IMR-90 (cell line): ENCODE results near the gene LIN7B. TPM values are rescaled to one million over a fixed set of nuclear protein-coding genes. Genes with fewer than 3 reads are reported as not detected.

Experiments
- ATAC-seq: fragments of 200-7000 bp; cut with Tn5 transposase; 2 replicates; pipeline ENCODE4 v1.9.1; 2020; ENCODE audit warnings: low read depth, mild to moderate bottlenecking, moderate library complexity
- BruUV-seq: library from RNA; stranded (reverse); fragments of 400-500 nt; replicated peaks from 2 replicates; lab custom pipeline; 2021; lab: Mats Ljungman, UMichigan
- CTCF ChIA-PET: fragments of 300-600 bp; formaldehyde crosslinking; extraction: SDS; loops from one replicate; lab custom pipeline; 2021; ENCODE audit warnings: antibody characterized with exemption; lab: Yijun Ruan, JAX
- POLR2A ChIA-PET: fragments of 300-600 bp; sonication (Branson Sonifier 250); formaldehyde crosslinking; loops from one replicate; lab custom pipeline; 2022; ENCODE audit warnings: antibody characterized with exemption; ENCODE audit not compliant: unreplicated experiment; lab: Charles Lee
- DNase-seq: peaks from one replicate; pipeline ENCODE4 v3.0.0; 2013
- H2AFZ ChIP-seq: replicated peaks from 2 replicates; pipeline ENCODE3; 2013; ENCODE audit warnings: low read length, mild to moderate bottlenecking; ENCODE audit not compliant: poor library complexity
- H2AK5ac ChIP-seq: 2 replicates; pipeline ENCODE4 v1.6.1; 2013; ENCODE audit warnings: low read depth, low read length, inconsistent platforms
- H2AK9ac ChIP-seq: replicated peaks from 2 replicates; pipeline ENCODE3; 2013; ENCODE audit warnings: mild to moderate bottlenecking, low read depth, low read length, moderate library complexity; ENCODE audit not compliant: poor library complexity
- H2BK120ac ChIP-seq: 2 replicates; pipeline ENCODE4 v1.6.1; 2013; ENCODE audit warnings: low read depth, low read length, inconsistent platforms
- H2BK15ac ChIP-seq: 3 replicates; pipeline ENCODE4 v1.6.1; 2013; ENCODE audit warnings: low read depth, low read length, inconsistent platforms
- H2BK20ac ChIP-seq: 2 replicates; pipeline ENCODE4 v1.6.1; 2013; ENCODE audit warnings: low read depth, mild to moderate bottlenecking, inconsistent platforms, low read length, moderate library complexity
- H2BK5ac ChIP-seq: 2 replicates; pipeline ENCODE4 v1.6.1; 2013; ENCODE audit warnings: mild to moderate bottlenecking, low read depth, low read length, inconsistent platforms; ENCODE audit not compliant: poor library complexity, severe bottlenecking
- H3K14ac ChIP-seq: replicated peaks from 2 replicates; pipeline ENCODE4 v1.6.1; 2013; ENCODE audit warnings: low read depth, low read length, inconsistent platforms
- H3K18ac ChIP-seq: 2 replicates; pipeline ENCODE4 v1.6.1; 2013; ENCODE audit warnings: low read depth, low read length, control low read depth
- H3K23ac ChIP-seq: 2 replicates; pipeline ENCODE4 v1.6.1; 2013; ENCODE audit warnings: low read depth, low read length, inconsistent platforms
- H3K27ac ChIP-seq: 2 replicates; pipeline ENCODE4 v1.5.1; 2013; ENCODE audit warnings: mild to moderate bottlenecking, control low read depth, low read length; ENCODE audit not compliant: insufficient read depth
- H3K27me3 ChIP-seq: 2 replicates; pipeline ENCODE4 v1.6.1; 2013; ENCODE audit warnings: low read length; ENCODE audit not compliant: control insufficient read depth, insufficient read depth
- H3K36me3 ChIP-seq: 2 replicates; pipeline ENCODE4 v1.6.1; 2013; ENCODE audit warnings: low read length, mixed read lengths; ENCODE audit not compliant: control insufficient read depth, insufficient read depth
- H3K4ac ChIP-seq: 2 replicates; pipeline ENCODE4 v1.6.1; 2013; ENCODE audit warnings: low read depth, low read length, inconsistent platforms
- H3K4me1 ChIP-seq: 2 replicates; pipeline ENCODE4 v1.6.1; 2013; ENCODE audit warnings: low read length, mixed read lengths; ENCODE audit not compliant: control insufficient read depth, insufficient read depth
- H3K4me2 ChIP-seq: 2 replicates; pipeline ENCODE4 v1.6.1; 2013; ENCODE audit warnings: low read depth, mild to moderate bottlenecking, control low read depth, low read length, moderate library complexity
- H3K4me3 ChIP-seq: 2 replicates; pipeline ENCODE4 v1.5.1; 2013; ENCODE audit warnings: low read depth, mild to moderate bottlenecking, control low read depth, low read length, moderate library complexity; ENCODE audit not compliant: insufficient read depth
- H3K56ac ChIP-seq: 2 replicates; pipeline ENCODE4 v1.6.1; 2013; ENCODE audit warnings: low read length, inconsistent platforms; ENCODE audit not compliant: insufficient read depth; ENCODE audit errors: extremely low read depth
- H3K79me1 ChIP-seq, 2 experiments: 2 replicates each; pipeline ENCODE4 v1.6.1; 2013; ENCODE audit warnings: low read length in 2 of 2, inconsistent platforms in 1 of 2, low read depth in 1 of 2
- H3K9ac ChIP-seq: 2 replicates; pipeline ENCODE4 v1.6.1; 2013; ENCODE audit warnings: low read depth, low read length, control low read depth
- H3K9me1 ChIP-seq: 2 replicates; pipeline ENCODE4 v1.6.1; 2013; ENCODE audit warnings: low read length, inconsistent platforms; ENCODE audit not compliant: insufficient read depth
- H3K9me3 ChIP-seq: 2 replicates; pipeline ENCODE4 v1.6.1; 2013; ENCODE audit warnings: low read length; ENCODE audit not compliant: control insufficient read depth, insufficient read depth
- H4K20me1 ChIP-seq: 2 replicates; pipeline ENCODE4 v1.6.1; 2013; ENCODE audit warnings: low read length, inconsistent platforms; ENCODE audit not compliant: insufficient read depth
- H4K5ac ChIP-seq: 2 replicates; pipeline ENCODE4 v1.6.1; 2013; ENCODE audit warnings: mild to moderate bottlenecking, low read depth, low read length, control low read depth
- H4K8ac ChIP-seq, 2 experiments: 2 replicates each; pipeline ENCODE4 v1.6.1; 2013; ENCODE audit warnings: low read depth in 2 of 2, low read length in 2 of 2, control low read depth in 1 of 2, inconsistent platforms in 1 of 2
- H4K91ac ChIP-seq: 2 replicates; pipeline ENCODE4 v1.6.1; 2013; ENCODE audit warnings: low read depth, low read length, inconsistent platforms; ENCODE audit not compliant: insufficient read depth
- BHLHE40 ChIP-seq: fragments of 150-350 bp; IDR thresholded peaks from 2 replicates; pipeline ENCODE4 v1.6.1; 2016; ENCODE audit warnings: mild to moderate bottlenecking, low read depth, low read length
- FOS ChIP-seq: fragments of 150-350 bp; IDR thresholded peaks from 2 replicates; pipeline ENCODE4 v1.6.1; 2016; ENCODE audit warnings: low read depth, low read length
- MAFK ChIP-seq: IDR thresholded peaks from 2 replicates; pipeline ENCODE4 v1.6.1; 2012; ENCODE audit warnings: low read depth, low read length, improper control_type of control experiment
- NFE2L2 ChIP-seq: fragments of 150-350 bp; IDR thresholded peaks from 2 replicates; pipeline ENCODE4 v1.6.1; 2016; ENCODE audit warnings: low read depth, mild to moderate bottlenecking, low read length
- POLR2A ChIP-seq: IDR thresholded peaks from 2 replicates; pipeline ENCODE4 v1.6.1; 2012; ENCODE audit warnings: mild to moderate bottlenecking, low read depth, low read length
- RAD21 ChIP-seq: IDR thresholded peaks from 2 replicates; pipeline ENCODE4 v1.6.1; 2012; ENCODE audit warnings: low read length, improper control_type of control experiment
- RCOR1 ChIP-seq: IDR thresholded peaks from 2 replicates; pipeline ENCODE4 v1.6.1; 2012; ENCODE audit warnings: mild to moderate bottlenecking, low read length, improper control_type of control experiment; ENCODE audit not compliant: insufficient replicate concordance
- WGBS, 2 experiments: methylation state at CpG; one replicate each; pipeline versions ENCODE4 v1.1.5 to v1.1.7; 2013; ENCODE audit warnings: missing lambda C conversion rate in 2 of 2; ENCODE audit not compliant: insufficient read length in 1 of 2; ENCODE audit errors: extremely low coverage in 2 of 2; 5-methylcytosine and 5-hydroxymethylcytosine counted together
- dilution Hi-C: fragments of 300-500 bp; cut with HindIII; formaldehyde crosslinking; loops from one replicate; pipeline ENCODE4 v1.14.3; 2018; ENCODE audit warnings: low sequenced_read_pairs; ENCODE audit not compliant: unreplicated experiment
- in situ Hi-C: fragments of 300-500 bp; cut with MboI; formaldehyde crosslinking; loops from 3 replicates; pipeline ENCODE4 v1.14.3; 2019; ENCODE audit warnings: low sequenced_read_pairs, inconsistent platforms, mixed read lengths
- intact Hi-C: fragments of 100-400 bp; cut with micrococcal nuclease; formaldehyde crosslinking; loops from 2 replicates; pipeline ENCODE4 v1.10.0; 2022
- polyA plus RNA-seq, 3 experiments: library from polyadenylated mRNA; depleted of rRNA; stranded (reverse); fragments of >200 nt; gene quantifications; 2 replicates each; pipeline ENCODE4 v1.2.3, GENCODE V29; 2012; ENCODE audit warnings: low replicate concordance in 1 of 3
- total RNA-seq: library from RNA; depleted of rRNA; stranded (reverse); fragments of >200 nt; gene quantifications from 2 replicates; pipeline ENCODE4 v1.2.3, GENCODE V29; 2012
- TF ChIP-seq, protein P1 (sequence below): fragments of 150-350 bp; IDR thresholded peaks from 2 replicates; pipeline ENCODE4 v1.6.1; 2016; ENCODE audit warnings: low read depth, mild to moderate bottlenecking, low read length, moderate library complexity, borderline replicate concordance
- TF ChIP-seq, protein P2 (sequence below): fragments of 150-350 bp; IDR thresholded peaks from 2 replicates; pipeline ENCODE4 v1.6.1; 2017; ENCODE audit warnings: mild to moderate bottlenecking, antibody characterized with exemption, low read length, low read depth

The LIN7B gene
- total and polyA plus RNA-seq, 2 of the 4 experiments (the other 2 are of a cell fraction), result 3.8 to 8.0 TPM

DNA sequence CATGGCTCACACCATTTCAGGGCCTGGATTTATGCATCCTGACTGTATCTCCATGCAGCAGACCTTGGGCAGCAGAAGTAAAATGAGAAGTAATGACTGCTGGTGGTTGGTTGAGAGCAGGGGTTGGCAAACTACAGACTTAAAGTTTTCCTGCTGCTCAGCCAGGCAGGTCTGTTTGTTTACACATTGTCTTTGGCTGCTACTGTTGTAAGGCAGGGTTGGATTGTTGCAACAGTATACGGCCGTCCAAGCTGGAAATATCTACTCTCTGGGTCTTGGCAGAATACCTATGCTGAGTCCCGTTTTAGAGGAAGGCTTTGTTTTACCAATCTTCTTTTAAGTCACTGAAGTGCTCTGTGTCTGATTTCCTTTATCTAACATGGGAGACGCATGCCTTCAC, 15.4 kb upstream of the LIN7B start (continued):
- TF ChIP-seq, protein P1, sequence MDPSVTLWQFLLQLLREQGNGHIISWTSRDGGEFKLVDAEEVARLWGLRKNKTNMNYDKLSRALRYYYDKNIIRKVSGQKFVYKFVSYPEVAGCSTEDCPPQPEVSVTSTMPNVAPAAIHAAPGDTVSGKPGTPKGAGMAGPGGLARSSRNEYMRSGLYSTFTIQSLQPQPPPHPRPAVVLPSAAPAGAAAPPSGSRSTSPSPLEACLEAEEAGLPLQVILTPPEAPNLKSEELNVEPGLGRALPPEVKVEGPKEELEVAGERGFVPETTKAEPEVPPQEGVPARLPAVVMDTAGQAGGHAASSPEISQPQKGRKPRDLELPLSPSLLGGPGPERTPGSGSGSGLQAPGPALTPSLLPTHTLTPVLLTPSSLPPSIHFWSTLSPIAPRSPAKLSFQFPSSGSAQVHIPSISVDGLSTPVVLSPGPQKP, result no peak
- TF ChIP-seq FOS (no peak), MAFK (no peak), RCOR1 (no peak), POLR2A (no peak)

DNA sequence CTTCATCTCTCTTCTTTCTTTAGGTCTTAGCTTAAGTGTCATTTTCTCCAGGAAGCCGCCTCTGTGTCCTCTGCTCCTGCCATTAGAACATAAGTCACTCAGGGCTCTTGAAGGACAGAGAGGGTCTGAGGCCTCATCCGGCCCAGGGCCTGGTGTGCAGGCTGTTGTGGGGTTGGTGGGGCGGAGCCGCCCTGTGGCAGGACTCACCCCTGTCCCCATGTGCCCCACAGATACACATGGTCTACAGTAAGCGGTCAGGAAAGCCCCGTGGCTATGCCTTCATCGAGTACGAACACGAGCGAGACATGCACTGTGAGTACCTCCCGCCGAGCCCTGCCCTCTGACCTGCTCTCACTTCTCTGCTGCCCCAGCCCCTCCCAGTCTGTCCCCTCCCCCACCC, 13.0 kb upstream of the LIN7B start:
- Histone ChIP-seq H2AFZ (no peak overlapping the region), H3K4me1 (no peaks in the 10 kb centered on the region), H3K56ac (no peak overlapping the region), H3K14ac (no peak overlapping the region), H2BK5ac (no peak overlapping the region), H3K18ac (no peak overlapping the region), H2AK9ac (no peak overlapping the region), H3K9me3 (no peaks in the 10 kb centered on the region), H3K79me1 (peaks cover 28 to 58% of the 10 kb centered on the region in 2 experiments), H3K4ac (no peak overlapping the region), H2AK5ac (no peak overlapping the region), H2BK120ac (no peak overlapping the region), H4K91ac (no peak overlapping the region), H3K23ac (no peak overlapping the region), H2BK15ac (no peak overlapping the region), H3K4me2 (no peak overlapping the region), H4K20me1 (peaks cover 61% of the 10 kb centered on the region), H4K5ac (no peak overlapping the region), H3K27me3 (no peaks in the 10 kb centered on the region), H3K9me1 (no peaks in the 10 kb centered on the region), H3K36me3 (peaks cover 74% of the 10 kb centered on the region), H4K8ac (no peak overlapping the region), H3K4me3 (no peak overlapping the region), H2BK20ac (no peak overlapping the region), H3K27ac (no peak overlapping the region), H3K9ac (no peak overlapping the region)
- BruUV-seq, result no TSS peak
- ATAC-seq (no peak), DNase-seq (no peak)
- dilution Hi-C loops (no loop called here), intact Hi-C loops (no loop called here), in situ Hi-C loops (no loop called here)
- TF ChIP-seq NFE2L2 (no peak), BHLHE40 (no peak), RAD21 (no peak)
- TF ChIP-seq, protein P2, sequence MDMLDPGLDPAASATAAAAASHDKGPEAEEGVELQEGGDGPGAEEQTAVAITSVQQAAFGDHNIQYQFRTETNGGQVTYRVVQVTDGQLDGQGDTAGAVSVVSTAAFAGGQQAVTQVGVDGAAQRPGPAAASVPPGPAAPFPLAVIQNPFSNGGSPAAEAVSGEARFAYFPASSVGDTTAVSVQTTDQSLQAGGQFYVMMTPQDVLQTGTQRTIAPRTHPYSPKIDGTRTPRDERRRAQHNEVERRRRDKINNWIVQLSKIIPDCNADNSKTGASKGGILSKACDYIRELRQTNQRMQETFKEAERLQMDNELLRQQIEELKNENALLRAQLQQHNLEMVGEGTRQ, result no peak
- WGBS, 2 experiments, result 78% methylated on average over 6 of the region's 12 CpGs; no CpG with 5 or more reads in 1 of the 2 experiments
- ChIA-PET POLR2A (no interaction called here), CTCF (no interaction called here)
